Skeletal muscle satellite cell (primary cell): Measurements from ENCODE around the gene PDE6C.
A peak's percentile ranks its signal among the peaks of the same experiment; 100 is the strongest.

Experiments used
- H3K27me3 ChIP-seq: 2 replicates; pipeline ENCODE4 v1.7.0; 2013; ENCODE audit warnings: low read length; ENCODE audit not compliant: control insufficient read depth, insufficient read depth
- H3K36me3 ChIP-seq: 2 replicates; pipeline ENCODE4 v1.7.0; 2013; ENCODE audit warnings: mild to moderate bottlenecking, control low read depth, low read length; ENCODE audit not compliant: insufficient read depth
- H3K4me1 ChIP-seq: 2 replicates; pipeline ENCODE4 v1.7.0; 2013; ENCODE audit warnings: low read length; ENCODE audit not compliant: control insufficient read depth, insufficient read depth
- H3K4me2 ChIP-seq: 2 replicates; pipeline ENCODE4 v1.7.0; 2013; ENCODE audit warnings: mild to moderate bottlenecking, low read length
- H3K4me3 ChIP-seq: 2 replicates; pipeline ENCODE4 v1.7.0; 2013; ENCODE audit warnings: low read length
- H3K9ac ChIP-seq: 2 replicates; pipeline ENCODE4 v1.7.0; 2013; ENCODE audit warnings: mild to moderate bottlenecking, low read depth, low read length, moderate library complexity
- H3K9me3 ChIP-seq: replicated peaks from 2 replicates; pipeline ENCODE4 v1.7.0; 2013; ENCODE audit warnings: mild to moderate bottlenecking, control low read depth, low read length

PDE6C gene

GRCh38 chr10:93614101-93614825, 1.9 kb downstream of the PDE6C start:
- no peak overlapping the region for H3K4me3 ChIP-seq
- no peak overlapping the region for H3K4me2 ChIP-seq
- no peak overlapping the region for H3K9ac ChIP-seq
- no peaks in the 10 kb centered on the region for H3K36me3 ChIP-seq
- H3K9me3 ChIP-seq: no peaks in the 10 kb centered on the region
- peaks cover 51% of the 10 kb centered on the region for H3K27me3 ChIP-seq
- H3K4me1 ChIP-seq: no peaks in the 10 kb centered on the region

- Histone ChIP-seq H3K9me3 (no peaks in the 10 kb centered on the region), H3K27me3 (peaks cover 58% of the 10 kb centered on the region), H3K36me3 (no peaks in the 10 kb centered on the region), H3K9ac (no peak overlapping the region), H3K4me1 (no peaks in the 10 kb centered on the region), H3K4me2 (no peak overlapping the region), H3K4me3 (no peak overlapping the region)
These were observed 3.4 kb downstream of the PDE6C start for GRCh38 chr10:93615576-93616235.

DNA sequence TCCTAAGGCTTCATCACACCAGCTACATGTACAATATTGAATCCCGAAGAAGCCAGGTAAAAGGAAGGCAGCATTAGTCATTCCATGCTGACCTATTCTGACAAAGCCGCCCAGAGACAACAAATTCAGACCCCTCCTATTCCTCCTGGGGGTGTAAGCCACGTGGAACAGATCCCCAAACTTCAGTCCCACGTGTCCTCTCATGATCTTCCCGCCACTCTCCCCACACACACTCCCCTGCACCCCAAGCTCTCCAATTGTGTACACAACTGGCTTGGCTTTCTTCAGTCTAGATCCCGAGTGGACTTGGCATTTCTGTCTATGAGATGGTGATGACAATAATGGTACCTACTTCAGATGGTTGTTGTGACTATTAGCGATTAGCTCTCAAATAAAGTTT, 8.6 kb downstream of the PDE6C start:
- Histone ChIP-seq H3K4me3 (no peak overlapping the region), H3K9ac (no peak overlapping the region), H3K36me3 (no peaks in the 10 kb centered on the region), H3K27me3 (peaks cover 62% of the 10 kb centered on the region), H3K9me3 (no peaks in the 10 kb centered on the region), H3K4me1 (no peaks in the 10 kb centered on the region), H3K4me2 (no peak overlapping the region)

DNA sequence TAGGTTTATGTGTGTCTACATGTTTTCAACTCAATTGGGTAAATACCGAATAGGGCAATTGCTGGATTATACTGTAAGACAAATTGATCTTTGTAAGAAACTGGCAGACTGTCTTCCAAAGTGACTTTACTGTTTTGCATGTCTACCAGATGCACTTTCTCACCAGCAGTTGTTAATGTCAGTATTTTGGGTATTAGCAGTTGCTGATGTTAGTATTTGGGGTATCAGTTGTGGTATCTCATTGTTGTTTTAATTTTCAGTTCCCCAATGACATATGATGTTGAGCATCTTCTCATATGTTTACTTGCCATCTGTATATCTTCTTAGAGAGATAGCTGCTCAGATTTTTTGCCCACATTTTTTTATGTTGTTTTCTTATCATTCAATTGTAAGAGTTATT, 10.6 kb downstream of the PDE6C start:
- H3K9me3 ChIP-seq: no peaks in the 10 kb centered on the region
- no peak overlapping the region for H3K9ac ChIP-seq
- no peaks in the 10 kb centered on the region for H3K4me1 ChIP-seq
- H3K36me3 ChIP-seq: no peaks in the 10 kb centered on the region
- H3K27me3 ChIP-seq: peaks cover 64% of the 10 kb centered on the region
- H3K4me2 ChIP-seq: no peak overlapping the region
- H3K4me3 ChIP-seq: no peak overlapping the region

- Histone ChIP-seq H3K27me3 (peaks cover 24% of the 10 kb centered on the region), H3K9me3 (no peaks in the 10 kb centered on the region), H3K9ac (no peak overlapping the region), H3K4me3 (no peak overlapping the region), H3K4me1 (no peaks in the 10 kb centered on the region), H3K36me3 (no peaks in the 10 kb centered on the region), H3K4me2 (no peak overlapping the region)
These were observed 16.5 kb downstream of the PDE6C start for GRCh38 chr10:93628858-93629257.

GRCh38 chr10:93629647-93630305, 17.4 kb downstream of the PDE6C start:
- no peaks in the 10 kb centered on the region for H3K9me3 ChIP-seq
- no peaks in the 10 kb centered on the region for H3K4me1 ChIP-seq
- H3K4me3 ChIP-seq: no peak overlapping the region
- no peak overlapping the region for H3K4me2 ChIP-seq
- H3K36me3 ChIP-seq: no peaks in the 10 kb centered on the region
- peaks cover 19% of the 10 kb centered on the region for H3K27me3 ChIP-seq
- no peak overlapping the region for H3K9ac ChIP-seq

- Histone ChIP-seq H3K27me3 (peaks cover 18% of the 10 kb centered on the region), H3K9ac (no peak overlapping the region), H3K4me2 (no peak overlapping the region), H3K36me3 (no peaks in the 10 kb centered on the region), H3K9me3 (no peaks in the 10 kb centered on the region), H3K4me1 (no peaks in the 10 kb centered on the region), H3K4me3 (no peak overlapping the region)
These were observed 18.6 kb downstream of the PDE6C start for GRCh38 chr10:93630625-93631557.

GRCh38 chr10:93639791-93640190, 27.5 kb downstream of the PDE6C start:
- Histone ChIP-seq H3K36me3 (no peaks in the 10 kb centered on the region), H3K27me3 (peaks cover 33% of the 10 kb centered on the region), H3K9ac (no peak overlapping the region), H3K4me1 (no peaks in the 10 kb centered on the region), H3K4me3 (no peak overlapping the region), H3K9me3 (no peaks in the 10 kb centered on the region), H3K4me2 (no peak overlapping the region)

DNA sequence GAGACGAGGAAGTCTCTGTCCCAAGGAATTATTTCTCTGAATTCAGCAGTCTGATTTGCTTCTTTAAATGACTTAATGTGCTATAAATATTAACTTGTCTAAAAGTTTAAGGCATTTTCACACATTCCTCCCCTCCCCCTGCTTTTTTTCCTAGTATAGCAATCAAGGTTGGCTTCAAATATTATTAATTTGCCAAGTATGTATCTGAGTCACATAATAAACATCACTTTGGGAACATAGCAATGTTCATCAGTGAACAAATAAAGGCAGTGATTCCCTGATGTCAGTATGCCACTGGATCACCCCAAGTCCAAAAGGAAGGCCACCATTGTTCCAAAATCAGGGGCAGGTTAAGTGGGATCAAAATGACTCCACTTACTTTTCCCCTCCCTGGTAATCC, 40.5 kb downstream of the PDE6C start:
- Histone ChIP-seq H3K4me1 (peaks cover 13% of the 10 kb centered on the region), H3K9me3 (no peaks in the 10 kb centered on the region), H3K27me3 (no peaks in the 10 kb centered on the region), H3K9ac (no peak overlapping the region), H3K36me3 (no peaks in the 10 kb centered on the region), H3K4me2 (peak overlapping the region; percentile 55), H3K4me3 (no peak overlapping the region)

- H3K36me3 ChIP-seq: no peaks in the 10 kb centered on the region
- peaks cover 13% of the 10 kb centered on the region for H3K4me1 ChIP-seq
- no peak overlapping the region for H3K4me3 ChIP-seq
- no peak overlapping the region for H3K4me2 ChIP-seq
- no peak overlapping the region for H3K9ac ChIP-seq
- no peaks in the 10 kb centered on the region for H3K9me3 ChIP-seq
- H3K27me3 ChIP-seq: no peaks in the 10 kb centered on the region
These were observed 41.9 kb downstream of the PDE6C start for GRCh38 chr10:93654201-93654600.

GRCh38 chr10:93656155-93656554, 43.8 kb downstream of the PDE6C start:
- Histone ChIP-seq H3K4me2 (no peak overlapping the region), H3K27me3 (no peaks in the 10 kb centered on the region), H3K9ac (no peak overlapping the region), H3K4me1 (peaks cover 13% of the 10 kb centered on the region), H3K36me3 (peaks cover 6% of the 10 kb centered on the region), H3K4me3 (no peak overlapping the region), H3K9me3 (no peaks in the 10 kb centered on the region)
